GM18519 (cell line): Measurements from ENCODE around the gene JAZF1.
"Not testable (repeated sequence)": the region's sequence is repeated elsewhere in the genome, so short reads cannot be mapped to it uniquely, and the experiment has no call there.

ENCODE experiments used
- ATAC-seq: cut with Tn5 transposase; IDR thresholded peaks from one replicate; pipeline ENCODE4 v1.9.1; 2021; ENCODE audit warnings: mild to moderate bottlenecking, moderate library complexity; ENCODE audit not compliant: unreplicated experiment, low FRiP score

JAZF1 gene

DNA sequence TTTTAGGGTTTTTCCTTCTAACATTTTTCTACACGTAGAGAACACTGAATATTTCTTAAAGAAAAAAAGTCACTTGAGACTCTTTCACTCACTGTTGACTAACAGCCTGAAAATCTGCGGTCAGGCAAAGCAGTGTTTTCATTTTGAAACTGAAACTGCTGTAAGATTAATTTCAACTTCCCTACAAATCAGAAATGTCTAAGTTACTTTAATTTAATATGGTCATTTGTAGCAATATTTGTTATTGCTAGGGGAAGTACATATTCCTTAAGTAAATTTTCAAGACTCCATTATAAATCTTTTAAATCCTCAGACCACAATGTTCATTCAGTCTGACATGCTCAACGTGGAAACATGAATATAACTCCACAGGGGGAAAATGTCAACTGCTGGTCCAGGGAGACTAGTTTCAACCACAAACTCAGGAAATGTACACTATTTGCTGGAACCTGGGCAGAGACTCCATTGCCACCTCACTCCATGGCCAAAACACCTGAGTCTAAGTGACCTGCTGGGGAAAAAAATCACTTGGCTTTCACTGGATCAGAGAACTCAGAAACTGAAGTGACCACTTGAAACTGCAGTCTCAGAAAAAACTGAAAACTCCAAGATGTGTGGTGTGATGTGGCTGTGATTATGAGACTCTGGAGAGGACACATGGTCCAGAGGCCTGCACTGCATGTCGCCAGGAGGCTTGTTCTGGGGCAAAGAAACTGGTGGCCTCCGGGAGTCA lies 279.4 kb downstream of the JAZF1 start:
- peak; percentile 86 for ATAC-seq

DNA sequence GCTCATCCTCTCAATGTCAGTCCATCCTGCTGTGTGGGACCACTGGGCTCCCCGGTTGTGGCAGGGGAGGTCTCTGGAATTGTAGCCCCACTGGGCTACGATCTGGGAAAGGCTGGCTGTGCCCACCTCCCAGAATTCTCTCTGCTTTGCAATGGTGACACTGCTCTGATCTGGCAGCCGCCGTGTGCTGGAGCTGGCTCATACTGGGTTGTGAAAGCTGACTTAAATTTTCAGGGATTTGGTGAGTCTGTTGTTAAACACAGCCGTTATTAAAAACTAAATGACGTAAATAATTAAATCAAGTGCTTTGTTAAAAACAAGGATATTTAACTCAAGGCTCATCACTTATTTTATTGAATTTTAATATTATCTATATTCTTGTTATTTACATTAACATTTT lies 280.6 kb downstream of the JAZF1 start:
- ATAC-seq = no peak

- no peak for ATAC-seq
Observed at GRCh38 chr7:27899601-27900000, 281.0 kb downstream of the JAZF1 start.

- no peak for ATAC-seq
Observed at GRCh38 chr7:27897441-27897847, 283.2 kb downstream of the JAZF1 start.

DNA sequence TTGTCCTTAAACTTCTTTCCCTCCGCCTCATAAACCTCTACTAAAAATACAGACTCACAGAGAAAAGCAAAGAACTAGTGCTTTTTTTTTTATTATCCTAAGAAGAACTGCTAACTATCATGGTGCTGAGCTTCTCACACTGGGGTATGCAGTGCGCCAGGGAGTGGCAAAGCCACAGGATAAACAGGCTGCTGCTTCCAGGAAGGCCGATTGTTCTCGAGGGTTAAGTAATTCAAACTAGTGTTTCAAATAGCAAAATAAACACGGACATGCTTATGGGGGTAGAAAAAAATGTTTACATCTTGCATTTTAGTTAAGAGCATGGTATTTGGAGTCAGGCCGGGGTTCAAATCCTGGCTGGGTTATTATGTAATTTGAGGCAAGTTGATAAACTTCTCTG lies 283.6 kb downstream of the JAZF1 start:
- no peak for ATAC-seq

- no peak for ATAC-seq
Observed at GRCh38 chr7:27895551-27895950, 285.0 kb downstream of the JAZF1 start.

- peak; percentile 99 for ATAC-seq
Observed at GRCh38 chr7:27890205-27890849, 290.3 kb downstream of the JAZF1 start.

DNA sequence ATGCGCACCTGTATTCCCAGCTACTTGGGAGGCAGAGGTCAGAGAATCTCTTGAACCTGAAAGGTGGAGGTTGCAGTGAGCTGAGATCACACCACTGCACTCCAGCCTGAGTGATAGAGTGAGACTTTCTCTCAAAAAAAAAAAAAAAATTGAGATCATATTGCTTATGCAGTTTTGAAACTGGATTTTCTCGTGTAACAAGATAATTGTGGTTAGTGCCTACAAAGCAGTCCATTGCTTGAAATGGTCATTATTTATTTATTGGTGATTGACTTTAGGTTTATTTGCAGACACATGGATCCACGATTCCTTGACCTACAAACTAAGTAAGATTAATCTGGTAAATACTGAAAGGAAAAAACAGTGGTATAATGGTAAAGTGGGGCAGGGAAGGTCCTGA lies 290.8 kb downstream of the JAZF1 start:
- no peak for ATAC-seq

GRCh38 chr7:27888736-27889135 lies 291.9 kb downstream of the JAZF1 start:
- no peak for ATAC-seq

DNA sequence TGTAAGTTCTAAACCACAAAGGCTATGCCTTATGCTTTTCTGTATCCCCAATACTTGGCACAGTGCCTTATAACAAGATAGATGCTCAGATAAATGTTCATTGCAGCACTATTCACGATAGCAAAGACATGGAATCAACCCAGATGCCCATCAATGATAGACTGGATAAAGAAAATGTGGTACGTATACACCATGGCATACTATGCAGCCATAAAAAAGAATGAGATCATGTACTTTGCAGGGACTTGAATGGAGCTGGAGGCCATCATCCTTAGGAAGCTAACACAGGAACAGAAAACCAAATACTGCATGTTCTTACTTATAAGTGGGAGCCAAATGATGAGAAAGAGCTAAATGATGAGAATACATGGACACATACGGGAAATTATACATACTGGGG lies 293.9 kb downstream of the JAZF1 start:
- ATAC-seq = not testable (repeated sequence)

GRCh38 chr7:27885652-27886051 lies 294.9 kb downstream of the JAZF1 start:
- ATAC-seq = no peak

DNA sequence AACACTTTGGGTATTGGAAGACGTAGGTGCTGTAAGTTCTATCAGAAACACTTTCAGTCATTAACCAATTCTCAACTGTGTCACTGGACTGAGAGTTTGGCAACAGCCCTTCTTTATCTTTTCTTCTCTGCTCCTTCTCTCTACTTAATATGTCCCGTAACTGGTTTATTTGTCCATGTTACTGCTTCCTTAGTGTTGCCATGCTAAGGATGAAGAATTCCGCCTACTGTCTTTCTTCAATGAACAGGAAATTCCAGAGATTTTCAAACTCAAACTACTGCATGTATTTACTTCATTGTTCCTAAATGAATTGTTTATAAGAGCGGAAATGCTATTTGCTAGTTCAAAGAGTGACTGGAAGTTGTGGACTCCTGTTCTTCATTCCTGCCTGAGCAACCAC lies 296.9 kb downstream of the JAZF1 start:
- no peak for ATAC-seq

- ATAC-seq = no peak
Observed at GRCh38 chr7:27876756-27877155, 303.8 kb downstream of the JAZF1 start.

DNA sequence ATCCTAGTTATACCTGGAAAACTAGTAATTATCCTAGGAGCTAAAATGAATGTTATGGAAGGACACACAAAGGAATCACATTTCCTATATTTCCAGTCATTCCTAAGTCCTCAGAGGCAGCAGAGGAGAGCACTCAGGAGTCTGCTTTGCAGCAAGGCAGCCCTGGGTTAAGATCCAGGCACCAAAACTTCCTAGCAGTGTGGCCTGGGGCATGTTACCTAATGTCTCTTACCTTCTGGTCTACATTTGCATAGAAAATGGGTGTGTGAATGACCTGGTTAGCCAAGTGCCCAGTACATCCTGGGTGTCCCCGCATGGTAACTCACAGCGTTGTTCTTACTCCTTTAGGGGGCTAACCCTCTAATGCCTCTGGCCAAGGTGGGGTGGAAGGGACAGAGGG lies 304.8 kb downstream of the JAZF1 start:
- no peak for ATAC-seq

GRCh38 chr7:27875061-27875460 lies 305.5 kb downstream of the JAZF1 start:
- no peak for ATAC-seq

GRCh38 chr7:27873981-27874957 lies 306.3 kb downstream of the JAZF1 start:
- ATAC-seq = no peak

GRCh38 chr7:27872356-27873275 lies 308.0 kb downstream of the JAZF1 start:
- ATAC-seq = no peak

- no peak for ATAC-seq
Observed at GRCh38 chr7:27871866-27872265, 308.7 kb downstream of the JAZF1 start.

DNA sequence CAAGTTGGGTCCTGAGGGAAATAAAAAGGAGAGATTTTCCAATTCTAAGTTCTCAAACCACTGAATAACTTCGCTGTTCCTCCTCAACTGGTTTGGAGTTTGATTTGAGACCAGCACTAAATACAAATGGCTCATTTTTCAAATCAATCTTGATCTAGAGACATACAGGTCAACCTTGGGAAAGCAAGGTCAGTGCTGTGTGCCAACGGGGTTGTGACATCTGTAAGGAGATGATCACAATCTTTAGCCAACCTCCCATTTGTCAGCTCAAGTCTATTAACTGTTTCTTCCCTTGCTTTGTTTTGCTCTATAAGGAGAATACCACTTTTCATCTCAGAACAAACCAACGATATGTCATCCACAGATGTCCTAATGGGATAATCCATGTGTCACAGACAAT lies 309.5 kb downstream of the JAZF1 start:
- no peak for ATAC-seq

GRCh38 chr7:27870595-27870994 lies 310.0 kb downstream of the JAZF1 start:
- ATAC-seq = no peak
